Adipocyte (in vitro differentiated cells): ENCODE data around the gene MAP1B.
A peak's percentile ranks its signal among the peaks of the same experiment; 100 is the strongest.

Experiments used
- DNase-seq: peaks from one replicate; pipeline ENCODE4 v3.0.0-alpha.2; 2015; ENCODE audit warnings: low read depth
- H3K27me3 ChIP-seq: replicated peaks from 2 replicates; pipeline ENCODE4 v1.7.0; 2013; ENCODE audit warnings: mild to moderate bottlenecking, low read length, moderate library complexity; ENCODE audit not compliant: control insufficient read depth, insufficient read depth
- H3K36me3 ChIP-seq: 2 replicates; pipeline ENCODE4 v1.7.0; 2013; ENCODE audit warnings: low read length, mild to moderate bottlenecking, moderate library complexity; ENCODE audit not compliant: control insufficient read depth, insufficient read depth, severe bottlenecking
- H3K4me1 ChIP-seq: 2 replicates; pipeline ENCODE4 v1.7.0; 2013; ENCODE audit warnings: mild to moderate bottlenecking, low read length, moderate library complexity; ENCODE audit not compliant: control insufficient read depth, insufficient read depth
- H3K4me3 ChIP-seq: 2 replicates; pipeline ENCODE4 v1.7.0; 2013; ENCODE audit warnings: mild to moderate bottlenecking, low read length, moderate library complexity
- H3K9ac ChIP-seq: 2 replicates; pipeline ENCODE4 v1.7.0; 2013; ENCODE audit warnings: mild to moderate bottlenecking, low read length, moderate library complexity
- H3K9me3 ChIP-seq: 2 replicates; pipeline ENCODE4 v1.7.0; 2013; ENCODE audit warnings: mild to moderate bottlenecking, low read length, moderate library complexity; ENCODE audit not compliant: control insufficient read depth

MAP1B gene

DNA sequence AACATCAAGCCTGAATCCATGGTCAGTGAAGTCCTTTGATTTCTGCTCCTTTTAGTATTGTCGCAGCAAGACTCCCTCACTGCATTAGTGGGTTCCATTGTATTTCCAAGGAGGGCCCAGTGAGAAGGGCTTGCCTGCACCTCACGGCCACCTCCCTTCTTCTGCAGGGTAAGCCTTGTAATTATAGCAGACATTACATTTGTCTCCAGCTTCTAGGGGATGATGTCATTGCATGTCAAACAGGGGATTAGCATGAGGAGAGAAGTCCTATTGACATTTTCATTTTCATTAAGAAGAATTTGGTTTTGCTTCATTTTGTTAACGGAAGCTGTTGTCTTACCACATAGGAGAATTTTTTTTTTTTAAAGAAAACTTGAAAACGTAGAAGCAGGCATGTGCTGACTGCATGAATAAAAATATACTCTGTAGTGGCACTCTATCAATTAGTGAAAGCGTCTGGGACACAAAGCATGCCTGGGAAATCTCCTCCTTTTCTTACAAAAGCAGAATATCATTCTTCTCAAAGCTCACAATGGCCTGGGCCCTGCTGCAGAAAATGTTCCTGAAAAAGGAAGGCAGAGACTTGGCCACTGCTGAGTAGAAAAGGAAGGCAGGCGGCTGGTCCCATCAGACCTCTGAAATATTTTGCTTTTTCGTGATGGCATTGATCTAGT is 27.1 kb downstream of the MAP1B start:
- H3K27me3 ChIP-seq: no peaks in the 10 kb centered on the region
- no peak overlapping the region for H3K4me3 ChIP-seq
- H3K9me3 ChIP-seq: no peaks in the 10 kb centered on the region
- peaks cover 38% of the 10 kb centered on the region for H3K36me3 ChIP-seq
- DNase-seq: peak; percentile 46
- peaks cover 85% of the 10 kb centered on the region for H3K4me1 ChIP-seq
- H3K9ac ChIP-seq: no peak overlapping the region

DNA sequence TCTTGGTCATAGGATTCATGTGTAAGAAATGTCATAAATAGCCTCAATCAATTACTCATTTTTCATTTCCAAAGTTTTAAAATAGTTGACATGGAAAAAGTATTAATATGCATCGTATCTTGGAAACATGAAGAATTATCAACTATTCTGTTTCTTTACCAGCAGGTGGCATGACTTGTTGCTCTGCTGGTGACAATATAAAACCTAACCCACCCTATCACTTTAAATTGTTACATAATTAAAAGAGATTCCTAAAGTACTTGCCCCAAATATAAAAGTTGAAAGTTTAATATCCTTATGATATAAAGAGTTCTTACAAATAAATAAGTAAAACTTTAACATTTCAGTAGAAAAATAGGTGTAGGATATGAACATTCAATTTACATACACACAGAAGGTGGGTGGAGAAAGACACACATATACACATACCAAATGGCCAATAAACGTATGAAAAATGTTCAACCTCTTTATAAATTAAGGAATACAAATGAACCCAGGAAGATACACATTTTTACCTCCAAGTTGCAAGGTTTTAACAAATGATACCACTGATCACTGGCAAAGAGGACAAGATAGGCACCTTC is 30.6 kb downstream of the MAP1B start:
- peaks cover 23% of the 10 kb centered on the region for H3K36me3 ChIP-seq
- H3K4me1 ChIP-seq: peaks cover 86% of the 10 kb centered on the region
- H3K4me3 ChIP-seq: no peak overlapping the region
- no peaks in the 10 kb centered on the region for H3K9me3 ChIP-seq
- no peaks in the 10 kb centered on the region for H3K27me3 ChIP-seq
- H3K9ac ChIP-seq: peak overlapping the region; percentile 60
- no peak for DNase-seq

DNA sequence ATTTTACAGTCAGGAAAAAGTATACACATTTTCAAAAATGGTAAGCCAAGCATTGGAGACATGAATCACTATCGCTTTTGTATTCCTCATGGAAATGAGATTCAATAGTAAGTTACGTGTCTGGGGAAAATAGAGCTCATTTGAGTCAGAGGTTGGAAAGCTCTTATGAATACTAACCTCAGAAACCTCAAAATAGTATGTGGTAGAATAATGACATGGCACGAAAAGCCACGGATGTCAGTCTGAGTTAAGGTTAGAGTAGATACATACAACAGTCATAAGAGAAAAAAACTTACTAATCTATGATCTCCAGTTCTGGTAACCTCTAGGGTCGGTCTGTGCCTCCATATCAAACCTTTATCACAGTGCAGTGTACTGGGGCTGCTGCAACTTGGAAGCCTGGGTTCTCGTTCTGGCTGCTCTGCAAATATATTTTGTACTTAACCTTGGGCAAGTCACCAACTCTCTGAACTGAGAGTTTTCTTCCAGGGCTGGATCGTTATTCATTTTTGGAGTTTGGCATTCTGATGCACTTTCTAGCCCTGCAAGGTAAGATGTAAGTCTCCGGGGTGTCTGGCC is 31.8 kb downstream of the MAP1B start:
- Histone ChIP-seq H3K4me3 (peak overlapping the region; percentile 46), H3K36me3 (peaks cover 28% of the 10 kb centered on the region), H3K9ac (peak overlapping the region; percentile 60), H3K9me3 (no peaks in the 10 kb centered on the region), H3K4me1 (peaks cover 80% of the 10 kb centered on the region), H3K27me3 (no peaks in the 10 kb centered on the region)
- DNase-seq: peak; percentile 92

DNA sequence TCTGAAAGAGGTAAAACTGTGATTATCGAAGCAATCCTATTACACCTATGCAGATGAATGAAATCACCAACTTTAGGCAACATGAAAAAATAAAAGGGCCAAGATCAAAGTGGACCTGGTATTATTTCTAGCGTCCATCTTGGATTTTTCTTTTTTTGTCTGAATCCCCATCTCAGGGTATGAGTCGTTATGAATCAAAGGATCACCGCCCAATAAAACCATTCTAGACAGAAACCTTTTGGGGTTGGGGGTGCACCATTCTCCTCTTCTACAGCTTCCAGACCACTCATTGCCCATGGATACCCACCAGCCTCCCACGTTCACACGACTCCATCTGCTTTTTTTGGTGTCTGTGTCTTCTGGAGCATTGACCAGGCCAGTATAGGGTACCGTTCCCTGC is 33.4 kb downstream of the MAP1B start:
- H3K36me3 ChIP-seq: peaks cover 25% of the 10 kb centered on the region

DNA sequence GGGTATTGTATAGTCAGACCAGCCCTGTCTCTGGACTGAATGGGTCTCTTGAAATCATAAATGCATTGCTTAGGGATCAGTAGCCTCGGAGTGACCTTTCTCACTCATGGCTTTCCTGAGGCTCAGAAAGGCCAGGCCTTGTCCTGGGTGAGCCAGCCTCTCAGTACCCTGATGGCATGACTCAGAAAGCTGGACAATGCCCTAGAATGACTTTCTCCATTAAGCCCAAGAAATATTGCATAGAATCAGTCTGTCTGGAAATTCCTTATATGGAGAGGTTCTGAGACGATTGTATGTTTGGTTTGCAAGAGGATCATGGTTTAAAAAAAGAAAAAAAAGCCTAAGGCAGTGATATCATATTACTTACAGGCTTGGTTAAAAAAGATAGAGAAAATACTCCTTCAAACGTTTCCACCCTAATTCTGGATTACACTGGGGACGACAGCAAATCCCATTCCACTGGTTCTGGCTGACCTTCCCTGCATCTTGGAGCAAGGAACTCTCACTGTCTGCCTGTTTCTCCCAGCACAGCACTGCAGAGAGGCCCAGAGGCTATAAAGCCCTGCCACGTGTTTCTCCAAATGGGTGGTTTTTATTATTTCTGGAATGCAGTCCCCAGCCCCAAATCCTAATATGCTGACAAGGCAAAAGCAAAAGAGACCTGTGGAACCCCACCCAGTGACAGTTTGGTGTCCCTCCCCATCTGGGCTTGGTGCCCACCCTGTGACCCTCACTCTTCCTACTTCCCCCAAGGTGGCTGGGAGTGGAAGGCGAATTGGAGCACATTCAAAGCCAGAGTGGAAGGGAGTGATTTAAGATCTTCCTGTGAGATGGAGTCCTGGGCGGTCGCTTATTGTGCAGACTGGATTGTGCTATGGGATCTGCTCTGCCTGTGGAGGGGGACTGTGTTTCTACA is 34.4 kb downstream of the MAP1B start:
- Histone ChIP-seq H3K27me3 (no peaks in the 10 kb centered on the region), H3K9me3 (no peaks in the 10 kb centered on the region), H3K9ac (peak overlapping the region; percentile 83), H3K4me3 (peak overlapping the region; percentile 36), H3K36me3 (peaks cover 18% of the 10 kb centered on the region), H3K4me1 (peaks cover 91% of the 10 kb centered on the region)
- DNase-seq: peak; percentile 96

More for the DNA sequence above, 33.4 kb downstream of the MAP1B start:
- Histone ChIP-seq H3K9ac (peak overlapping the region; percentile 83), H3K4me3 (no peak overlapping the region), H3K4me1 (peaks cover 89% of the 10 kb centered on the region), H3K27me3 (no peaks in the 10 kb centered on the region), H3K9me3 (no peaks in the 10 kb centered on the region)
- no peak for DNase-seq

DNA sequence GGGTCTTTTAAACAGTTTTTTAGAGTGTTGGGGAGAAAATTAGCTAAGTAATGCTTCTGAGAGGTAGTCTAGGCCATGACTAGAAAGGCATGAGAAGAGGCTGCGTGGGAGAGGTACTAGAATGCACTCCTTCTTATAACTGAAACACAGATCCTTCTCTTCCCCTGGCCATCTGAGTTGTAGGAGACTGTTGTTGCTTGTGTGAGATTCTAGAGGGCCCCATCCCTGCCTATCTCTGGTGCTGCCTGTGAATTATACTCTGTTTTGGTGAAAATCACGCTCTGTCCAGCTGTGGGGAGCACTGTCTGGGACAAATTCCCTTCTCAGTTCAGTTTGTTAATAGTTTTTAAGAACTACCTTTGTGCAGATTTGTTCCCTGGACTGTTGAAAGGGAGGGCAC is 37.5 kb downstream of the MAP1B start:
- peaks cover 44% of the 10 kb centered on the region for H3K36me3 ChIP-seq
- H3K4me3 ChIP-seq: no peak overlapping the region
- H3K9ac ChIP-seq: peak overlapping the region; percentile 59
- no peaks in the 10 kb centered on the region for H3K9me3 ChIP-seq
- peaks cover 71% of the 10 kb centered on the region for H3K4me1 ChIP-seq
- DNase-seq: no peak
- no peaks in the 10 kb centered on the region for H3K27me3 ChIP-seq

DNA sequence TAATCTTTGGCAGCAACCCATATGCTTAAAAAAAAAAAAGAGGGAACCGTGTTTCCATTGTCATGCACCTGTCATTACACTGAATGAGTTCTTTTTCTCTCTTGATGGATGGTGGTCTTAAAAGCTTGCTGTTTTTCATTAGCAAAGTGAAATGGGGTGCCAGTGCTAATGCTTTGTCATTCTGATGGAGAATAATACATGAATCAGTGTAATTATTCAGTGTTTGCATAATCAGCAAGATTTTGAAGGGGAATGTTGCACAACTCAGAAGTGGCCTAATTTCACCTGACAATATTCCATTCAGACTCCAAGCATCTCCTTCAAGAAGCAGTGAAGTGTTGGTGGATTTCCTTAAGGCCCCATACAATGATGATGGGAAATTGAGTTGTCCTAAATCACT is 38.1 kb downstream of the MAP1B start:
- H3K4me1 ChIP-seq: peaks cover 74% of the 10 kb centered on the region
- peak overlapping the region; percentile 59 for H3K9ac ChIP-seq
- DNase-seq: peak; percentile 59
- H3K4me3 ChIP-seq: no peak overlapping the region
- H3K36me3 ChIP-seq: peaks cover 49% of the 10 kb centered on the region
- no peaks in the 10 kb centered on the region for H3K9me3 ChIP-seq
- no peaks in the 10 kb centered on the region for H3K27me3 ChIP-seq

DNA sequence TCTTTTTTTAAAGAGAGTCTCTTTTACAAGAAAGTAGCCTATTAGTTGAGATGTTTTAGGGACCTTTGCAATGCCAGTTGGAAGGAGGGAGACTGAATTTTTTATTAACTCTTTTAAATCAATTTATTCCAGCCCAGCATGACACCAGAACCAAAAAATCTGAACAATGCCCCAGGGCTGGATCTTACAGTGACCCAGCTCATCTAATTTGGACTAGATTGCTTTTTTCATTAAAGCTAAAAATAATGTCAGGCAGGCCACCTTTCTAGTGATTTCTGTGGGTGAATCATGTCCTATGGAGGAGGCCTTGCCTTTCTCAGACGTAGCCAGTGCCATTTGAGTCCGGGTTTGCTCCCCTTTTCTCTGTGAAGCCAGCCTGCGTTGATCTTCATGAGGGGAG is 38.8 kb downstream of the MAP1B start:
- H3K4me3 ChIP-seq: no peak overlapping the region
- no peaks in the 10 kb centered on the region for H3K9me3 ChIP-seq
- peaks cover 74% of the 10 kb centered on the region for H3K4me1 ChIP-seq
- no peaks in the 10 kb centered on the region for H3K27me3 ChIP-seq
- no peak overlapping the region for H3K9ac ChIP-seq
- peak; percentile 34 for DNase-seq
- H3K36me3 ChIP-seq: peaks cover 49% of the 10 kb centered on the region

DNA sequence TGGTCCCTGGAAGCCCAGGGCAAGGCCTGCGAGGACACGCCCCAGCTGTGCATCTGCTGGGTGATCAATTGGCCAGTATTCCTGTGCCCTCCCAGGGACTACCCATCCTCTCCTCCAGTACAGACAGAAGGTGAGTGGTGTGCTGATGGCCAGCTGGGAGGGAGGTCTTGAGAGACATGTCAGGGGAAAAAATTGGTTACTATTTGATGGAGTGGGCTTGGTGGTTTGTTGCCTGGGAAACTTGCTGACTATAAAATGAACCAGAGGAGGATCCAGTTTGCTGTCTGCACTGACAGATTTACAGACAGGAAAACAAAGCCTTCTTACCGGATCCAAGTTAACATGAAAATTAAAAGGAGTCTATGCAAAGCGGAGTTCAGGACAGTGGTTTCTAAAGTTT is 40.3 kb downstream of the MAP1B start:
- peaks cover 49% of the 10 kb centered on the region for H3K36me3 ChIP-seq
- H3K4me3 ChIP-seq: no peak overlapping the region
- no peaks in the 10 kb centered on the region for H3K27me3 ChIP-seq
- DNase-seq: no peak
- no peak overlapping the region for H3K9ac ChIP-seq
- H3K4me1 ChIP-seq: peaks cover 74% of the 10 kb centered on the region
- no peaks in the 10 kb centered on the region for H3K9me3 ChIP-seq

DNA sequence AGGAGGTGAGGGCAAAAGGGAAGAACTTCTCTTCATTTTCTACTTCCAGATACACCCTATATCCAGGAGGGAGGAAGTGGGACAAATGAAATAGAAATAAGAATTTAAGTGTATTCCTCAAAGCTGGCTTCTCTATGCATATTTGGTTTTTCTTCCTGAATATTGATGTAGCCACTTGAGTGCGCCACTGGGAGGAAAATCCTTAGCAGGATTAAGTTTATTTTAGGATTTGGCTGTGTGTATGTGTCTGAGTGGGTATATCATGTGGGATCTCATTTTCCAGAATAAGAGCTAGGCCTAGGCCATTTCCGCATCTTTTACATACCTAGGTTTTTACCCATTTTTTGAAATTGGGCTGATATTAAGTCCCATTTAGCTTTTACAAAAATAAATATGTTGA is 42.5 kb downstream of the MAP1B start:
- H3K9me3 ChIP-seq: no peaks in the 10 kb centered on the region
- peak overlapping the region; percentile 14 for H3K9ac ChIP-seq
- H3K4me3 ChIP-seq: no peak overlapping the region
- peaks cover 80% of the 10 kb centered on the region for H3K4me1 ChIP-seq
- DNase-seq: no peak
- peaks cover 33% of the 10 kb centered on the region for H3K36me3 ChIP-seq
- no peaks in the 10 kb centered on the region for H3K27me3 ChIP-seq

DNA sequence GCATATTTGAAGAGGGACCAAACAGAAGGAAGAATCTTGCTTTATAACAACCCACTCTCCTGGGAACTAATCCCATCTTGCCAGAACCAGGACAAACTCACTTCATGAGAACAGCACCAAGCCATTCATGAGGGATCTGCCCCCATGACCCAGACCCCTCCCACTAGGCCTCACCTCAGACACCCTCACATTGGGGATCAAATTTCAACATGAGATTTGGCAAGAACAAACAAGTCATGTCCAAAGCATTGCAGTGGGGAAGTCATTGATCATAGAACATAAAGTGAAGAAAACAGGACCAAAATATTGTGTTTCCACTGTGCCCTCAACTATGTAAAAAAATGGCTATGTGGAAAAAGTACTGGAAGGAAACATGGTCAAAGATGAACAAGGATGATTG is 43.9 kb downstream of the MAP1B start:
- H3K36me3 ChIP-seq: peaks cover 39% of the 10 kb centered on the region
- H3K4me3 ChIP-seq: peak overlapping the region; percentile 16
- peak overlapping the region; percentile 73 for H3K9ac ChIP-seq
- H3K4me1 ChIP-seq: peaks cover 77% of the 10 kb centered on the region
- H3K27me3 ChIP-seq: no peaks in the 10 kb centered on the region
- peak; percentile 46 for DNase-seq
- no peaks in the 10 kb centered on the region for H3K9me3 ChIP-seq
